NB4 (cell line): ENCODE measurements around the gene PDCD1.
"Not testable (repeated sequence)": the region's sequence is repeated elsewhere in the genome, so short reads cannot be mapped to it uniquely, and the experiment has no call there.

Source experiments
- DNase-seq: peaks from one replicate; pipeline ENCODE4 v3.0.0; 2010; ENCODE audit warnings: low read depth
- H3K4me3 ChIP-seq: one replicate; pipeline ENCODE4 v1.5.1; 2011; ENCODE audit warnings: mild to moderate bottlenecking, low read depth, low read length, moderate library complexity
- MYC ChIP-seq: IDR thresholded peaks from 2 replicates; pipeline ENCODE4 v1.6.1; 2011; ENCODE audit warnings: low read depth, low read length
- POLR2A ChIP-seq: IDR thresholded peaks from 2 replicates; pipeline ENCODE4 v1.6.1; 2011; ENCODE audit warnings: mild to moderate bottlenecking; ENCODE audit not compliant: insufficient read length; ENCODE audit errors: extremely low read depth
- TF ChIP-seq, protein P1 (sequence below): IDR thresholded peaks from one replicate; pipeline ENCODE4 v1.5.1; 2012; ENCODE audit warnings: low read depth, low read length
- TF ChIP-seq, protein P2 (sequence below): IDR thresholded peaks from 2 replicates; pipeline ENCODE4 v1.6.1; 2011; ENCODE audit warnings: low read depth, low read length

Gene PDCD1

DNA sequence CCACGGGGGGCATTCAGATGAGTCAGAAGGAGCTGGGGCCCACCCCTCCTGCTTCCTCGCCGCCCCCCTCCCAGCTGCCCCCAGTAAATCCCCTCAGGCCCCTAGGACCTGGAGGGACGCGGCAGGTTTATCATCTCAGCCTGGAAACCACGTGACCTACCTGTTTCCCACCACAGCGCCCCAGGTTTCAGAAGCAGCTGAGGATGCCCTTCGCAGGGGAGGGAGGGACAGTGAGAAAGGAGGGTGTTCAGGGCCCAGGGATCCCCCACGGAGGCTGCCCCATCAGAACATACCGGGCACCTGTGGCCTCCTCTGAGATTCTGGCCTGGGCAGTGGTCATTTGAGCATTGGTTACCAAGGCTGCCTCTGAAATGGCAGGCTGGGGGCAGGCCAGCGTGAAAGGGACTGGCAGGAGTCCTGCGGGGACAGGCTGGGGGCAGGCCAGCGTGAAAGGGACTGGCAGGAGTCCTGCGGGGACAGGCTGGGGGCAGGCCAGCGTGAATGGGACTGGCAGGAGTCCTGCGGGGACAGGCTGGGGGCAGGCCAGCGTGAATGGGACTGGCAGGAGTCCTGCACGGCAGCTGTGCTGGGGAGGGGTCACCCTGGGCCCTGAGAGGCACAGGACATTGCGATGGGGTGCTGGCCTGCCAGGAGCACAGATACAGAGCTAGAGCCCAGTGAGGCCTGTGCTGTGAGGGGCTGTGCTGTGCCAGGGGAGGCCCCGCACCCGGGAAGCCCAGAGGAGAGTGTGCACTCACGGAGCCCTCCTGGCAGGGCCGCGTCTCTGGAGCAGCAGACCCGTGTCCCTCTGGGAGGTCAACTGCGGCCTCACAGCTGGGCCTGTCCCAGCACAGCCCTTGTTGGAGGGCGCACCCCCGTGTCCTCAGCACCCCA lies 48.1 kb downstream of the PDCD1 start:
- no peak overlapping the region for H3K4me3 ChIP-seq
- TF ChIP-seq MYC (no peak), POLR2A (no peak)
- TF ChIP-seq, protein P1, sequence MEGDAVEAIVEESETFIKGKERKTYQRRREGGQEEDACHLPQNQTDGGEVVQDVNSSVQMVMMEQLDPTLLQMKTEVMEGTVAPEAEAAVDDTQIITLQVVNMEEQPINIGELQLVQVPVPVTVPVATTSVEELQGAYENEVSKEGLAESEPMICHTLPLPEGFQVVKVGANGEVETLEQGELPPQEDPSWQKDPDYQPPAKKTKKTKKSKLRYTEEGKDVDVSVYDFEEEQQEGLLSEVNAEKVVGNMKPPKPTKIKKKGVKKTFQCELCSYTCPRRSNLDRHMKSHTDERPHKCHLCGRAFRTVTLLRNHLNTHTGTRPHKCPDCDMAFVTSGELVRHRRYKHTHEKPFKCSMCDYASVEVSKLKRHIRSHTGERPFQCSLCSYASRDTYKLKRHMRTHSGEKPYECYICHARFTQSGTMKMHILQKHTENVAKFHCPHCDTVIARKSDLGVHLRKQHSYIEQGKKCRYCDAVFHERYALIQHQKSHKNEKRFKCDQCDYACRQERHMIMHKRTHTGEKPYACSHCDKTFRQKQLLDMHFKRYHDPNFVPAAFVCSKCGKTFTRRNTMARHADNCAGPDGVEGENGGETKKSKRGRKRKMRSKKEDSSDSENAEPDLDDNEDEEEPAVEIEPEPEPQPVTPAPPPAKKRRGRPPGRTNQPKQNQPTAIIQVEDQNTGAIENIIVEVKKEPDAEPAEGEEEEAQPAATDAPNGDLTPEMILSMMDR, result no peak
- TF ChIP-seq, protein P2, sequence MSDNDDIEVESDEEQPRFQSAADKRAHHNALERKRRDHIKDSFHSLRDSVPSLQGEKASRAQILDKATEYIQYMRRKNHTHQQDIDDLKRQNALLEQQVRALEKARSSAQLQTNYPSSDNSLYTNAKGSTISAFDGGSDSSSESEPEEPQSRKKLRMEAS, result no peak
- no peak for DNase-seq

DNA sequence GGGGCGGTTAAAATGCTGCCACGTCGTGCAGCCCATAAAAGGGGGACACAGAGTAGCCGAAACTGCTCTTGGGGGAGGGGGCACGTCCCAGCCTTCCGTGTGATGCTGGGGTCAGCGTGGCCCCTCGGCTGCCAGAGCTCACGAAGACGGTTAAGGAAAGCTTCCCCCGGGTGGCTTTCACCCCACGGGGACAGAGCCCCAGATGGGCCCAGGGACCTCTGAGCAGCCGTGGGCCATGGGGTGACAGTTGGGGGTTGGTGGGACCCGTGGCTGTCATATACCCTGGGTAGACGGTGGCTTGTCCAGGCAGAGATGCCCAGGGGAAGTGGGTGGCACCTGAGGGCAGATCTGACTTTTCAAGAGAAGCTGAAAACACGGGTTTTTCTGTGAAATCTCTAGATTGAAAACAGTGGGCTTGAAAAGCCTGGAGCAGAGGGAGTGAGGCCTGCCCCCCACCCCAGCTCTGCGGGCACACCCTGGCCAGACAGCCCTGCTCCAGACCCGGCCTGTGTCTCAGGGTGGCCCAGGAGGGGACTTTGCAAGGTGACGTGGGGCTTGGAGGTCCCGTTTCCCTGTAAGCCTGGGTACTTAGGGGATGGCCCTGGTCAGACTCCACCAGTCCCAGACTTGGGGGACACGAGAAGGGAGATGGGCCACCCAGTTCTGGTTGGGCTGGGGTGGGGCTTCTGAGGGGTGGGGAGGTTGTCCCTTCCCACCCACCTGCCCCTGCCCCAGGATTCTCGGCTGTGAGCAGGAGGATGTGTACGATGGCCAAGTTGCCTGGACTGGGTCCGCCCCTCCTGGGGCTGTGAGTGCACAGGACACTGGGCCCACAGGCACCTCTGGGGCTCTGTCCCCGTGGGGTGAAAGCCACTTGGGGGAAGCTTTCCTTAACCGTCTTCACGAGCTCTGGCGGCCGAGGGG lies 49.0 kb downstream of the PDCD1 start:
- DNase-seq, result no peak
- no peak overlapping the region for H3K4me3 ChIP-seq
- TF ChIP-seq MYC, result no peak
- TF ChIP-seq, protein P1, result no peak
- TF ChIP-seq, protein P2, result no peak
- no peak for TF ChIP-seq POLR2A

DNA sequence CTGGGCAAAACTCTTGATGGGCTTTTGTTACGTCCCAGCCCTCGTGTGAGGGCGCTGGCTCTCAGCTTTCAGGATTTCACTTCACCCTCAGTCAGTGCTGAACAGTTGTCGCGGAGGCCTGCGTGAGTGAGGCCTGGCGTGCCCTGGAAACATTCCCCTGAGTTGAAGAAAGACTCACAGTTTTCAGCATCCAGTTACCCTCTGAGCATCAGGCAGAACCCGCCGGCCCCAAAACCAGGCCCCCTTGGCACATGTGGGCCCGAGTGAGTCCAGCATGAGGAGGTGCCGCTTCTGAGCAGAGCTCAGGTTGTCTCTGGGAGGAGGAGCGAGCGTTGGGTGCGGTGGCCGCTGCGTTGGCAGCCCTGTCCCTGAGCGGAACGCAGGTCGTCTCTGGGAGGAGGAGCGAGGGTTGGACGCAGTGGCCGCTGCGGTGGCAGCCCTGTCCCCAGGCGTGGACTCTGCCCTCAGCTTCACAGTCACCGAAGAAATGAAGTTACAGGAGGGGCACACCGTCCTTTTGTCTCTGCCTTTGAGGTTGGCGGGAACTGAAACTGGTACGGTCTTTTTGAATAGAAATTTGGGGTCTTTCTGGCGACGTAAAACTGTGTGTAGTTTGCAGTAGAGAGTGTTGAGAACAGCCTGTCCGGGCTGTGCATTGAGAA lies 49.8 kb downstream of the PDCD1 start, which contains the start of gene NEU4:
TSS of gene NEU4 (plus strand) at position 473 of the 662 bp plus-strand sequence. CDS start 5,292 bp downstream, outside the sequence.
- no peak for TF ChIP-seq POLR2A
- TF ChIP-seq, protein P1, result no peak
- TF ChIP-seq, protein P2, result no peak
- TF ChIP-seq MYC, result no peak
- H3K4me3 ChIP-seq, result no peak within 1 kb of the TSS
- DNase-seq, result no peak

DNA sequence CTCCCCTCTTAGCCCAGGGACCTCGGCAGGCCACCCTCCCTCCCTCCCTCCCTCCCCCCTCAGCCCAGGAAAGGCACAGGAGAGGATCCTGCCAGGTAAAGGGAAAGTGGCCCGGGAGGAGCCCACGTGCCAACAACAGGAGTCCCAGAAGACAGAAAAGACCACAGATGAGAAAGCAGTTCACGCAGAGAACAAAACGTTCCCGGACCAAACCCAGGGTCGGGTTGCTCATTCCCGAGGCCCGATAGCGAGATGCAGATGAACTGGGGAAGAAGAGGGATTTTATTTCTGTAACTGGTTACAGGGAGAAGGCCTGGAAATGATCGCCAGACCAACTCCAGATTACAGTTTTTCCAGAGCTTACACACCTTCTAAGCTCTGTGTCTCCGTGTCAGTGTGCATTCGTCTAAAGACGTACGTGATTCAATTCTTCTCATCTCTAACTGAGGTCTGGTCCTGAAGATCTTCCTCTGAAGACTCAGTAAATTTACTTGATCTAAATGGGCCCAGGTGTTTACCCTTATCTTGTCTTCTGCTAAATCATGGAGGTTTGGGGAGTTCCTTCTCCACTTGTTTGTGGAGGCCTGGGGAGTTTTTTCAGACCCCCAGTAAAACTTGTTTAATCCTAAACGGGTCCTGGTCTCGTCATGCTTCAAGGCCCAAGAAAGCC lies 50.5 kb downstream of the PDCD1 start:
- TF ChIP-seq, protein P1, result no peak
- TF ChIP-seq, protein P2, result no peak
- no peak for TF ChIP-seq POLR2A
- no peak for TF ChIP-seq MYC
- no peak overlapping the region for H3K4me3 ChIP-seq
- DNase-seq, result no peak

DNA sequence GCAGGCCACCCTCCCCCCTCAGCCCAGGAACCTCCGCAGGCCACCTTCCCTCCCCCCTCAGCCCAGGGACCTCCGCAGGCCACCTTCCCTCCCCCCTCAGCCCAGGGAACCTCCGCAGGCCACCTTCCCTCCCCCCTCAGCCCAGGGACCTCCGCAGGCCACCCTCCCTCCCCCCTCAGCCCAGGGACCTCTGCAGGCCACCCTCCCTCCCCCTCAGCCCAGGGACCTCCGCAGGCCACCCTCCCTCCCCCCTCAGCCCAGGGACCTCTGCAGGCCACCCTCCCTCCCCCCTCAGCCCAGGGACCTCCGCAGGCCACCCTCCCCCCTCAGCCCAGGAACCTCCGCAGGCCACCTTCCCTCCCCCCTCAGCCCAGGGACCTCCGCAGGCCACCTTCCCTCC lies 52.5 kb downstream of the PDCD1 start:
- H3K4me3 ChIP-seq, DNase-seq: not testable (repeated sequence)
